Measurements from ENCODE around the gene S1PR5.

DNA sequence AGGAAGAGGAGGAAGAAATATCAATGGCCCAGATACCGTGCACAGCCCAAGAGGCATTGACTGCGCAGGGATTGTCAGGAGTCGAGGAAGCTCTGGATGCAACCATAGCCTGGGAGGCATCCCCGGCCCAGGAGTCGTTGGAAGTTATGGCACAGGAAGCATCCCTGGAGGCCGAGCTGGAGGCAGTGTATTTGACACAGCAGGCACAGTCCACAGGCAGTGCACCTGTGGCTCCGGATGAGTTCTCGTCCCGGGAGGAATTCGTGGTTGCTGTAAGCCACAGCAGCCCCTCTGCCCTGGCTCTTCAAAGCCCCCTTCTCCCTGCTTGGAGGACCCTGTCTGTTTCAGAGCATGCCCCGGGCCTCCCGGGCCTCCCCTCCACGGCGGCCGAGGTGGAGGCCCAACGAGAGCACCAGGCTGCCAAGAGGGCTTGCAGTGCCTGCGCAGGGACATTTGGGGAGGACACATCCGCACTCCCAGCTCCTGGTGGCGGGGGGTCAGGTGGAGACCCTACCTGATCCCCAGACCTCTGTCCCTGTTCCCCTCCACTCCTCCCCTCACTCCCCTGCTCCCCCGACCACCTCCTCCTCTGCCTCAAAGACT, 50.0 kb downstream of the S1PR5 start:
- TF ChIP-seq, protein P1, sequence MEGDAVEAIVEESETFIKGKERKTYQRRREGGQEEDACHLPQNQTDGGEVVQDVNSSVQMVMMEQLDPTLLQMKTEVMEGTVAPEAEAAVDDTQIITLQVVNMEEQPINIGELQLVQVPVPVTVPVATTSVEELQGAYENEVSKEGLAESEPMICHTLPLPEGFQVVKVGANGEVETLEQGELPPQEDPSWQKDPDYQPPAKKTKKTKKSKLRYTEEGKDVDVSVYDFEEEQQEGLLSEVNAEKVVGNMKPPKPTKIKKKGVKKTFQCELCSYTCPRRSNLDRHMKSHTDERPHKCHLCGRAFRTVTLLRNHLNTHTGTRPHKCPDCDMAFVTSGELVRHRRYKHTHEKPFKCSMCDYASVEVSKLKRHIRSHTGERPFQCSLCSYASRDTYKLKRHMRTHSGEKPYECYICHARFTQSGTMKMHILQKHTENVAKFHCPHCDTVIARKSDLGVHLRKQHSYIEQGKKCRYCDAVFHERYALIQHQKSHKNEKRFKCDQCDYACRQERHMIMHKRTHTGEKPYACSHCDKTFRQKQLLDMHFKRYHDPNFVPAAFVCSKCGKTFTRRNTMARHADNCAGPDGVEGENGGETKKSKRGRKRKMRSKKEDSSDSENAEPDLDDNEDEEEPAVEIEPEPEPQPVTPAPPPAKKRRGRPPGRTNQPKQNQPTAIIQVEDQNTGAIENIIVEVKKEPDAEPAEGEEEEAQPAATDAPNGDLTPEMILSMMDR (IDR thresholded peaks at IDR 0.05), result no peak
- no peak for TF ChIP-seq EP300 (IDR thresholded peaks at IDR 0.05)
- TF ChIP-seq POLR2A (IDR thresholded peaks at IDR 0.05; ENCODE audit: low read depth), result no peak

Data from esophagus muscularis mucosa (tissue), 4 donors.